Sigmoid colon (tissue), 7 donors: Measurements from ENCODE around the gene WDR31. TPM values are rescaled to one million over a fixed set of nuclear protein-coding genes. Genes with fewer than 3 reads are reported as not detected.

ENCODE experiments used
- DNase-seq: peaks from one replicate; pipeline ENCODE4 v3.0.0-alpha.2; 2019
- H3K27ac ChIP-seq, 4 donors: fragments of 200-600 bp; sonication (generic); one replicate each; pipeline ENCODE4 v1.5.1; 2016 to 2019; ENCODE audit warnings: mild to moderate bottlenecking in 1 of 4
- H3K27me3 ChIP-seq, 3 donors: fragments of 200-600 bp; sonication (generic); one replicate each; pipeline ENCODE4 v1.5.1; 2019; ENCODE audit warnings: mild to moderate bottlenecking in 1 of 3
- H3K36me3 ChIP-seq, 4 donors: fragments of 200-600 bp; sonication (generic); one replicate each; pipeline ENCODE4 v1.5.1; 2016 to 2019
- H3K4me1 ChIP-seq, 4 donors: fragments of 200-600 bp; sonication (generic); one replicate each; pipeline ENCODE4 v1.5.1; 2017 to 2019
- H3K4me3 ChIP-seq, 4 donors: fragments of 200-600 bp; sonication (generic); one replicate each; pipeline ENCODE4 v1.5.1; 2017 to 2019; ENCODE audit warnings: mild to moderate bottlenecking in 2 of 4, moderate library complexity in 1 of 4
- H3K9me3 ChIP-seq, 4 donors: fragments of 200-600 bp in 3 of 4; sonication (generic) in 3 of 4; one replicate each; pipeline versions ENCODE4 v1.5.1 to v1.6.1; 2013 to 2019
- CTCF ChIP-seq, 4 experiments: fragments of 450-650 bp in 3 of 4; fragments of 200-600 bp in 1 of 4; IDR thresholded peaks; one replicate each; pipeline ENCODE4 v1.5.1; 2016 to 2019; ENCODE audit warnings: antibody characterized with exemption in 4 of 4, mild to moderate bottlenecking in 3 of 4, moderate library complexity in 2 of 4
- EP300 ChIP-seq, 4 donors: sonication (generic); formaldehyde crosslinking; IDR thresholded peaks; one replicate each; pipeline ENCODE4 v1.6.1; 2017; ENCODE audit warnings: antibody characterized with exemption in 4 of 4
- POLR2A ChIP-seq, 2 donors: fragments of 450-650 bp; IDR thresholded peaks; one replicate each; pipeline ENCODE4 v1.6.1; 2016; ENCODE audit warnings: antibody characterized with exemption in 2 of 2, mild to moderate bottlenecking in 2 of 2, moderate library complexity in 2 of 2
- POLR2AphosphoS5 ChIP-seq, 4 donors: sonication (generic); formaldehyde crosslinking; IDR thresholded peaks; one replicate each; pipeline ENCODE4 v1.6.1; 2017; ENCODE audit warnings: antibody characterized with exemption in 4 of 4
- WGBS, 2 donors: extraction: QIAGEN DNeasy Blood & Tissue Kit; methylation state at CpG; one replicate each; pipeline ENCODE4 v1.1.7; 2013; 5-methylcytosine and 5-hydroxymethylcytosine counted together
- intact Hi-C: fragments of 100-400 bp; cut with DNase I; formaldehyde crosslinking; loops from one replicate; pipeline ENCODE4 v1.15.1; 2023
- polyA plus RNA-seq, 3 donors: library from polyadenylated mRNA; stranded (reverse); fragments of 200-250 nt; gene quantifications; one replicate each; pipeline ENCODE4 v1.2.3, GENCODE V29; 2013
- total RNA-seq, 4 donors: library from RNA; depleted of rRNA; stranded (reverse); fragments of >200 nt; gene quantifications; one replicate each; pipeline ENCODE4 v1.1.0, GENCODE V29; 2016
- donor health status: healthy with polysubstance abuse.
- donor health status: Bipolar disorder and iron deficiency.
- donor health status: healthy.

The WDR31 gene
- total and polyA plus RNA-seq, 7 donors = 1.2 to 3.9 (median 1.9) TPM

- Histone ChIP-seq H3K27me3 (no peaks in the 10 kb centered on the region), H3K9me3 (no peaks in the 10 kb centered on the region), H3K27ac (peak within 1 kb of the TSS; percentile 82 to 86 (median 84)), H3K36me3 (peaks cover 6 to 25% (median 11%) of the 10 kb centered on the region in 4 donors), H3K4me3 (peak within 1 kb of the TSS; percentile 75 to 89 (median 88)), H3K4me1 (peaks cover 0 to 21% (median 12%) of the 10 kb centered on the region in 4 donors)
- intact Hi-C loops = loop anchor here (1.0 to 2.0 kb wide), 2 partner anchors 24 to 36 kb away; partner anchors contain the start of genes ALAD and WDR31
- TF ChIP-seq POLR2A (IDR thresholded peaks at IDR 0.05) (peak; percentile 74 to 87), CTCF (IDR thresholded peaks at IDR 0.05) (no peak), EP300 (IDR thresholded peaks at IDR 0.05) (no peak), POLR2AphosphoS5 (IDR thresholded peaks at IDR 0.05) (peak; percentile 82 to 93 (median 90))
- WGBS, 2 donors = 1% methylated on average over 74 of the region's 74 CpGs
- DNase-seq = peak; percentile 93
Observed at GRCh38 chr9:113376634-113377567, 36.8 kb upstream of the WDR31 start, which contains the start of gene HDHD3. Gene HDHD3, minus strand, starts transcription at chr9:113376986. Its CDS starts 2,632 bp downstream, at chr9:113374354.

- TF ChIP-seq CTCF (IDR thresholded peaks at IDR 0.05) = no peak
- no peak for TF ChIP-seq POLR2A (IDR thresholded peaks at IDR 0.05)
- no peak for TF ChIP-seq POLR2AphosphoS5 (IDR thresholded peaks at IDR 0.05)
- no peak for TF ChIP-seq EP300 (IDR thresholded peaks at IDR 0.05)
- Histone ChIP-seq H3K4me3 (peak overlapping the region in 3 of 4 donors; percentile 75 to 88 (median 88)), H3K4me1 (peaks cover 0 to 21% (median 12%) of the 10 kb centered on the region in 4 donors), H3K27ac (peak overlapping the region in 1 of 4 donors; percentile 23), H3K9me3 (no peaks in the 10 kb centered on the region), H3K27me3 (no peaks in the 10 kb centered on the region), H3K36me3 (peaks cover 6 to 25% (median 11%) of the 10 kb centered on the region in 4 donors)
- intact Hi-C loops = loop anchor here (2.0 kb wide), 1 partner anchor 35 kb away; the partner anchor contains the start of gene WDR31
- DNase-seq = no peak
- WGBS, 2 donors = 37 to 73% methylated on average over 6 of the region's 6 CpGs
Observed at GRCh38 chr9:113375057-113376023, 35.3 kb upstream of the WDR31 start.

- no peak for DNase-seq
- 47 to 84% methylated on average over 24 of the region's 24 CpGs for WGBS, 2 donors
- no peak for TF ChIP-seq CTCF (IDR thresholded peaks at IDR 0.05)
- no peak for TF ChIP-seq POLR2A (IDR thresholded peaks at IDR 0.05)
- no peak for TF ChIP-seq EP300 (IDR thresholded peaks at IDR 0.05)
- no peak for TF ChIP-seq POLR2AphosphoS5 (IDR thresholded peaks at IDR 0.05)
- H3K36me3 ChIP-seq = peaks cover 6 to 25% (median 11%) of the 10 kb centered on the region in 4 donors
- H3K27me3 ChIP-seq = no peaks in the 10 kb centered on the region
- H3K4me3 ChIP-seq = no peak overlapping the region
- intact Hi-C loops = no loop called here
- peaks cover 0 to 21% (median 12%) of the 10 kb centered on the region in 4 donors for H3K4me1 ChIP-seq
- H3K27ac ChIP-seq = no peak overlapping the region
- no peaks in the 10 kb centered on the region for H3K9me3 ChIP-seq
Observed at GRCh38 chr9:113373676-113374392, 33.8 kb upstream of the WDR31 start.

GRCh38 chr9:113373256-113373655 is 33.2 kb upstream of the WDR31 start:
- H3K4me1 ChIP-seq = peaks cover 0 to 21% (median 12%) of the 10 kb centered on the region in 4 donors
- H3K9me3 ChIP-seq = no peaks in the 10 kb centered on the region
- 40 to 71% methylated on average over 3 of the region's 3 CpGs for WGBS, 2 donors
- H3K36me3 ChIP-seq = peaks cover 6 to 25% (median 11%) of the 10 kb centered on the region in 4 donors
- no peaks in the 10 kb centered on the region for H3K27me3 ChIP-seq
- intact Hi-C loops = no loop called here
- no peak for DNase-seq
- H3K27ac ChIP-seq = no peak overlapping the region
- TF ChIP-seq CTCF (IDR thresholded peaks at IDR 0.05) (no peak), POLR2A (IDR thresholded peaks at IDR 0.05) (no peak), POLR2AphosphoS5 (IDR thresholded peaks at IDR 0.05) (no peak), EP300 (IDR thresholded peaks at IDR 0.05) (no peak)
- H3K4me3 ChIP-seq = no peak overlapping the region
